NCI-H187 (cell line): ENCODE data around the gene CLDN4.

Source experiments
- DNase-seq, 2 experiments: peaks; one replicate each; lab custom pipeline; 2025; lab: John Stamatoyannopoulos, UW

Gene CLDN4

GRCh38 chr7:73872056-73872908 lies 41.5 kb downstream of the CLDN4 start:
- DNase-seq: no peak

GRCh38 chr7:73876361-73876760 lies 45.6 kb downstream of the CLDN4 start:
- no peak for DNase-seq

- DNase-seq: no peak
Observed at GRCh38 chr7:73876973-73877372, 46.2 kb downstream of the CLDN4 start.

- DNase-seq: no peak
Observed at GRCh38 chr7:73879977-73880681, 49.3 kb downstream of the CLDN4 start.

- DNase-seq: no peak
Observed at GRCh38 chr7:73880755-73881328, 50.0 kb downstream of the CLDN4 start.

GRCh38 chr7:73881352-73882046 lies 50.7 kb downstream of the CLDN4 start:
- no peak for DNase-seq

- no peak for DNase-seq
Observed at GRCh38 chr7:73882047-73882402, 51.2 kb downstream of the CLDN4 start.
